NCI-H460 (cell line): Measurements from ENCODE around the gene BRD3OS. TPM values are rescaled to one million over a fixed set of nuclear protein-coding genes. Genes with fewer than 3 reads are reported as not detected.
A peak's percentile ranks its signal among the peaks of the same experiment; 100 is the strongest.
"Not testable (repeated sequence)": the region's sequence is repeated elsewhere in the genome, so short reads cannot be mapped to it uniquely, and the experiment has no call there.

ENCODE experiments used
- DNase-seq: peaks from one replicate; pipeline ENCODE4 v3.0.0-alpha.2; 2016; ENCODE audit warnings: low read depth; ENCODE audit errors: extremely low read depth
- total RNA-seq: library from RNA; depleted of rRNA; stranded (reverse); fragments of >200 nt; shearing (Covaris generic); gene quantifications from 2 replicates; pipeline ENCODE4 v1.2.3, GENCODE V29; 2014

BRD3OS gene
- total RNA-seq, 1 experiment from 2014 or later: 19.2 TPM

- no peak for DNase-seq
Measured at GRCh38 chr9:134061019-134061687, 35.9 kb downstream of the BRD3OS start.

GRCh38 chr9:134061688-134062371, 36.5 kb downstream of the BRD3OS start:
- DNase-seq: no peak

GRCh38 chr9:134062461-134063087, 37.3 kb downstream of the BRD3OS start:
- DNase-seq: no peak

GRCh38 chr9:134063088-134063570, 37.8 kb downstream of the BRD3OS start:
- no peak for DNase-seq

GRCh38 chr9:134063571-134064450, 38.5 kb downstream of the BRD3OS start:
- DNase-seq: no peak

GRCh38 chr9:134064711-134065110, 39.4 kb downstream of the BRD3OS start:
- no peak for DNase-seq

GRCh38 chr9:134065612-134066419, 40.5 kb downstream of the BRD3OS start:
- no peak for DNase-seq

- no peak for DNase-seq
Measured at GRCh38 chr9:134066526-134066912, 41.2 kb downstream of the BRD3OS start.

GRCh38 chr9:134066913-134067851, 41.9 kb downstream of the BRD3OS start:
- no peak for DNase-seq

- peak; percentile 85 for DNase-seq
Measured at GRCh38 chr9:134067904-134068743, 42.8 kb downstream of the BRD3OS start, which contains the start of gene BRD3. BRD3 (minus strand) TSS chr9:134068026; CDS start chr9:134053477, 14,549 bp downstream.

GRCh38 chr9:134068744-134069479, 43.6 kb downstream of the BRD3OS start:
- DNase-seq: no peak

- DNase-seq: no peak
Measured at GRCh38 chr9:134069480-134070399, 44.5 kb downstream of the BRD3OS start.

GRCh38 chr9:134071149-134071548, 45.9 kb downstream of the BRD3OS start:
- DNase-seq: no peak

GRCh38 chr9:134072683-134073082, 47.4 kb downstream of the BRD3OS start:
- DNase-seq: not testable (repeated sequence)

GRCh38 chr9:134073500-134073899, 48.2 kb downstream of the BRD3OS start:
- DNase-seq: no peak

- DNase-seq: not testable (repeated sequence)
Measured at GRCh38 chr9:134075689-134076088, 50.4 kb downstream of the BRD3OS start.
